GM19467 (cell line): Measurements from ENCODE around the gene CA9.

Experiments
- ATAC-seq: cut with Tn5 transposase; IDR thresholded peaks from one replicate; pipeline ENCODE4 v1.9.1; 2021; ENCODE audit warnings: mild to moderate bottlenecking, moderate library complexity; ENCODE audit not compliant: unreplicated experiment

The CA9 gene

GRCh38 chr9:35714123-35714522 lies 40.4 kb downstream of the CA9 start:
- no peak for ATAC-seq

DNA sequence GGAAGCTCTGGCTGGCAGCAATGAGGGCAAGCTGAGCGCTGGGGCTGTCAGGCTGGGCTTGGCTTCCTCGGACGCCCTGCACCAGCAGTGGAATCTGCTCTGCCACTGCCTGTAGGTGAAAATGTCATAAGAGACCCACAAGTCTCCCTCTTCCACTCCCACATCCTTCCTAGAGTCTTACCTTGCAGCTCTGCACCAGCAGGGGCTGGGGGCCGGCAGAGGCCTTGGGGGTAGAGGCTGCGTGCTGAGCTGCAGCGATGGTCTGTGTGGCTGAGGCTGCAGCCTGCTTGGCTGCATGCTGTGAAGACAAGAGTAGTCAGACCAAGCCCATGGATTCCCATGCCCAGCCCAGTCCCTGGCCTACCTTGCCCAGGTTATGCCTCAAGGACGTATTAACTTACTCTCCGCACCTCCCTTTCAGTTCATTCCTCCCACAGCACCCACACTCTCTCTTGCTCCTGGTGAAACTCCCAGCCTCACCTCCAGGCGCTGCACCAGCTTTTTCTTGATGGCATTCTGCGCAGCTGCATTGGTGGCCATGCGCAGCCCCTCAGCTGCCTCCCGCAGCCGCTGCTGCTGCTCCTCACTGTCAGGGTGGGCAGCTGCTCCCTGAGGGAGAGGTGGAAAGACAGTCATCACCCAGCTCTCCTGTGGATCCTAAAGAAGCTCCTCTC lies 41.0 kb downstream of the CA9 start:
- ATAC-seq: no peak

- ATAC-seq: no peak
Measured at GRCh38 chr9:35716230-35716629, 42.5 kb downstream of the CA9 start.

GRCh38 chr9:35717132-35717870 lies 43.6 kb downstream of the CA9 start:
- ATAC-seq: no peak

- ATAC-seq: no peak
Measured at GRCh38 chr9:35718721-35719511, 45.2 kb downstream of the CA9 start.

- no peak for ATAC-seq
Measured at GRCh38 chr9:35719546-35719945, 45.8 kb downstream of the CA9 start.

- ATAC-seq: no peak
Measured at GRCh38 chr9:35723426-35723825, 49.7 kb downstream of the CA9 start.

DNA sequence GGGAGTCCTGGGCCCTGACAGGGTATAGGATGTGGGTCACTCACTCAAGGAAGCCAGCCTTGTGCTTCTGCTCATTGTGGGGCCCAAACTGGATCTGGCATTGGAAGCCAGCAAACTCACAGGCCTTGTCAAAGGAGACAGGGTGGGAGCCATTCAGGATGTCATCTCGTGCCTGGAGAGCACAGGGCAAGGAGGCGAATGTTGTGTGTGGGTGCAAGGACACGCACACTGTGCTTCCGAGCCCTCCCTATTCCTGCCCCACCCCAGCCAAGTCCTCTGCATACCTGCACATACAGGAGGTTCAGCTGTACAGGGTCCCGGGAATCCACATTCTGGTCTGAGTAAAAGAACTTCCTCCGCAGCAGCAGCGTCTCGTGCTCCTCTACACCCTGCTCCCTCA lies 50.2 kb downstream of the CA9 start:
- no peak for ATAC-seq

GRCh38 chr9:35725362-35725761 lies 51.6 kb downstream of the CA9 start:
- no peak for ATAC-seq

GRCh38 chr9:35726931-35727330 lies 53.2 kb downstream of the CA9 start:
- ATAC-seq: no peak

DNA sequence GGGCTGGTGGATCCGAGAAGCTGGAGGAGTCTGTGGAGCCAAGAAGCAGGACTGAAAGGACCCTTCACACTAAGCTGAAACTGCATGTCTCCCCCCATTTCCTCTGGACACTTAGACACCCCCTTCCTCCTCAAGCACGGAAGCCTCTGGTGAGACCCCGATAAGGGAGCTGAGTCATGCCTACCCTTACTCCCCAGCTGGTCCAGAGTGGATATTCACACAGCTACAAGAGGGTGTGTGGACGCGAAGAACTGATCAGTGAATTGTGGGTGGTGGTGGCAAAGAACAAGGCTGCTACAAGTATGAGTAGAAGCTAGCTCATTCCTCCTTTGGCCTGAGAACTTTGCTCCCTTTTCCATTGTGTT lies 53.9 kb downstream of the CA9 start:
- no peak for ATAC-seq

- ATAC-seq: no peak
Measured at GRCh38 chr9:35728041-35728971, 54.6 kb downstream of the CA9 start.

- ATAC-seq: no peak
Measured at GRCh38 chr9:35729101-35729500, 55.4 kb downstream of the CA9 start.

GRCh38 chr9:35729700-35730485 lies 56.2 kb downstream of the CA9 start:
- ATAC-seq: no peak

- no peak for ATAC-seq
Measured at GRCh38 chr9:35730486-35730854, 56.7 kb downstream of the CA9 start.
